ENCODE results near the gene TLL2.

The TLL2 gene

DNA sequence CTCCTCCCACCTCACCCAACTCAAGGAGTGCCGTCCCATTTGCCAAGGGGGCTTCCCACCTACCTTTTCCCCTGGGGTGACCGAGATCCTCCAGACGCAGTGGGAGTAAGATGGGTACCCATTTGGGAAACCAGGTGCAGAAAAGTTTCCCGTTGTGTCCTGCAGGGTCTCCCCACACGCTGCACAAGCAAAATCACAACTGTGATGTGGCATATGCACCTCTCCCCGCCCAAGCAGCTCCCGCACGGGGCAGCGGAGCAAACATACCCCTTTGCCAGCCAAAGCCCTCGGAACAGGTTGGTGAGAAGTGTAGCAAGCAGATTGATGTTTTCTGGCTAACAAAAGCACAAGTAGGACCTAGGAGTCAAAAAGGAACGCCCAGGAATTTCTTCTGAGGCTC, 103.4 kb downstream of the TLL2 start:
- H3K27ac ChIP-seq = no peak overlapping the region
- TF ChIP-seq, protein P1, sequence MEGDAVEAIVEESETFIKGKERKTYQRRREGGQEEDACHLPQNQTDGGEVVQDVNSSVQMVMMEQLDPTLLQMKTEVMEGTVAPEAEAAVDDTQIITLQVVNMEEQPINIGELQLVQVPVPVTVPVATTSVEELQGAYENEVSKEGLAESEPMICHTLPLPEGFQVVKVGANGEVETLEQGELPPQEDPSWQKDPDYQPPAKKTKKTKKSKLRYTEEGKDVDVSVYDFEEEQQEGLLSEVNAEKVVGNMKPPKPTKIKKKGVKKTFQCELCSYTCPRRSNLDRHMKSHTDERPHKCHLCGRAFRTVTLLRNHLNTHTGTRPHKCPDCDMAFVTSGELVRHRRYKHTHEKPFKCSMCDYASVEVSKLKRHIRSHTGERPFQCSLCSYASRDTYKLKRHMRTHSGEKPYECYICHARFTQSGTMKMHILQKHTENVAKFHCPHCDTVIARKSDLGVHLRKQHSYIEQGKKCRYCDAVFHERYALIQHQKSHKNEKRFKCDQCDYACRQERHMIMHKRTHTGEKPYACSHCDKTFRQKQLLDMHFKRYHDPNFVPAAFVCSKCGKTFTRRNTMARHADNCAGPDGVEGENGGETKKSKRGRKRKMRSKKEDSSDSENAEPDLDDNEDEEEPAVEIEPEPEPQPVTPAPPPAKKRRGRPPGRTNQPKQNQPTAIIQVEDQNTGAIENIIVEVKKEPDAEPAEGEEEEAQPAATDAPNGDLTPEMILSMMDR (conservative IDR thresholded peaks at IDR 0.05) = no peak

DNA sequence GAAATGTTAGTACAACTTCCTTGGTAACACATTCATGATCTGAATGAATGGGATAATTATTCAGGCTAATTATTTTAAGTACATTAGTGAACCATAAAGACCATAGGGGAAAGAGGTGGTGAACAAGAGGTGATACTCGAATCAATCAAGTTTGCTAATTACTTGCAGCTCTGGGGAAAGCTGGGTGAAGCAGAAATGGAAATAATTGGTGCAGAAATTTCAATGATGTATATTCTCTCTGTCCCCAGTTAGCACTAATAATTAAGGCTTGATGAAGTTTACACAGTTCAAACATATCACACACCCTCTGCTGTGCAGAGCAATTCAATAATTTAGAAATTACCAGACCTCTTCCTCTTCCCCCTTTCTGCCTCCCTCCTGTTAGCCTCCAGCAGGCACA, 105.5 kb downstream of the TLL2 start:
- H3K27ac ChIP-seq = no peak overlapping the region
- TF ChIP-seq, protein P1 (conservative IDR thresholded peaks at IDR 0.05) = no peak

DNA sequence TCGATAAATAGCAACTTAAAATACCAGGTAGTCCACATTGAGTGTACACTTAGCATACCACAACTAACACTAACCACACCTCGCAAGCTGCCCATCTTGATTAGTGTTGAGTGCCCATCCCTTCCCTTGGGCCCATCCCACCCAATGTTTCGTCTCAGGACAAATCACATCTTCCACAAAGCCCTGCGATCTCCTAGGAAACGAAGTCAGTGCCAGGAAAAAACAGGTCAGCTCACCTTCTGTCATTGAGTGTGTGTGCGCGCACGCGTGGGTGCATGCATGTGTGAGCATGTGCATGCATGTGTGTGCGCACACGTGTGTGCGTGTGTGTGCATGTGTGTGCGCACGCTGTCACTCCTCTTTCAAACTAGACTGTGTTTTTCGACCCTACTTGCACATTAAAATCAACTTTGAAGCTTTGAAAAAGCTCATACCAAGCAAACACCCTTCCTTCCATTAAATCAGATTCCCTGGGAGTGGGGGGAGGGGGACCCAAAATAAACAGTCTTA, 106.1 kb downstream of the TLL2 start:
- no peak overlapping the region for H3K27ac ChIP-seq
- TF ChIP-seq, protein P1 (conservative IDR thresholded peaks at IDR 0.05) = no peak

DNA sequence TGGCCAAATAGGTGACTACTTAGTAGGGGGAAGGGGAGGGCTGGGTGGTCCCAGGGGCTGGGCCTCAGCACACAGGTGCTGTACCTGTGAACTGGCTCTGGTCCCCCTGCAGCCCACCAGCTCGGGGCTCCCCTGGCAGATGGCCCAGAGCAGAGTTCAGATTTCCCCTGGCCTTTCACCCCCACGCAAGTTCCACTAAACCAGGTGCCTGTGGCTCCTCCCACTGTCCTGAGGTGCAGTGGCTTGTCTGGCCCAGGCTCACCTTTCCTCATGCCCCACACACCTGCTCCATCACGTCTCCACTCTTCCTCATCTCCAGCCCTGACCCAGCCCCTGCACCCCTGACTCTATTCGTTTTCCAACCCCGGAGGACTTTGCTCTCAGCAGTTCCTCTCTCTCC, 107.6 kb downstream of the TLL2 start:
- no peak overlapping the region for H3K27ac ChIP-seq
- TF ChIP-seq, protein P1 (conservative IDR thresholded peaks at IDR 0.05) = no peak

DNA sequence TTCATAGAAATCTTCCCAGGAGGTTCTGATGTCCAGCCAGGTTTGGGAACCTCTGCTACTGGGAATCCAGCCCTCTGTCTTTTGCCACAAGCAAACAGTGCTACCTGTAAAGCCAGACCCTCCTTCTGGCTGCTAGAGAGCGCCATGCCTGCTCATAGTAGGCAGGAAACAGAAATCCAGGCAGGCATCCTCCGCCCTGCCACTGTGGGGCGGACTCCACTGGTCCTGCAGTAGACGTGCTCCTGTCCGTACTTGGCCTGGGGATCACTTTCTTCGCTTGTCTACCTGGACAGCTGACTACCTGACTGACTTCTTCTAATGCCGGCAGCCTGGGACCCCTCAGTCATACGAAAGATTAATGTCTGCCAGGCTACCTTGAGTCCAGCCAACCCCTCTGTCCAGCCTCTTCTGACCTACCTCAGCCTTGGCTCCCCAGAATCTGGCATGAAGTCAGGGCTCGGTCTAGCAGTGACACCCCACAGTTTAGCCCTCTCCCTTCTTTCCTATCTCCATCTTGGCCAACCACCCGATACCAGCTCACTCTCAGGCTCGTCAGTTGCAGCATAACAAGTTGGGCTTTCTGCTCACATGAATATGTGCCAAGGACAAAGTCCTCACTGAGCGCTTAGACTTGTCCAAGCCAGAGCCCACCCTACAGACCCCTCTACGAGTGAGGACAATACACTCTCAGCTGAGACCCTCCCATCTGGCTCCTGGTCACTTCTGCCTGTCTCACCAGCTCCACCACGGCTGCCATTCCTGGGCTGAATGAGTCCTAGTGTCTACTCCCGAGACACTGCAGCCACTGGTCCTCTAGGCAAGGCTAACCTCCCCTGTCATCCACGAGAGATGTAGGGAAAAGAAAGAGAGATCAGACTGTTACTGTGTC, 111.1 kb downstream of the TLL2 start:
- H3K27ac ChIP-seq = no peak overlapping the region
- TF ChIP-seq, protein P1 (conservative IDR thresholded peaks at IDR 0.05) = no peak

DNA sequence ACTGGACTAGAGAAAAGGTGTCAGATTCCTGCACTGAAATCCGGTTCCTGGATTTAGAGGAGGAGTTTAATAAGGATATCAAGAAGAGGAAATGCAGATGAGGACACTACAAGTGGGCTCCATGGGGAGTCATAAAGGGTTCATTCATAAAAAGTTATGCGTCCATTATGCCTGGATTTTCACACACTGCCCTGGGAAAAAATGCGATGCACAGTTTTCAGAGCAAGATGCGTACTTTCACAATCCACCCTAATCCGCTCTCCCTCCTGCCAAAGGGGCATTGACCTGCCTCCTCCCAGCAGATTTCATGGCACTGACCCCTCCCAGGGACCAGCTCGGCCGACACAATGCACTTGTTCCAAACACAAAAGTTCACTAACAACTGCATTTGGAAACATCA, 112.7 kb downstream of the TLL2 start:
- H3K27ac ChIP-seq = no peak overlapping the region
- TF ChIP-seq, protein P1 (conservative IDR thresholded peaks at IDR 0.05) = no peak

DNA sequence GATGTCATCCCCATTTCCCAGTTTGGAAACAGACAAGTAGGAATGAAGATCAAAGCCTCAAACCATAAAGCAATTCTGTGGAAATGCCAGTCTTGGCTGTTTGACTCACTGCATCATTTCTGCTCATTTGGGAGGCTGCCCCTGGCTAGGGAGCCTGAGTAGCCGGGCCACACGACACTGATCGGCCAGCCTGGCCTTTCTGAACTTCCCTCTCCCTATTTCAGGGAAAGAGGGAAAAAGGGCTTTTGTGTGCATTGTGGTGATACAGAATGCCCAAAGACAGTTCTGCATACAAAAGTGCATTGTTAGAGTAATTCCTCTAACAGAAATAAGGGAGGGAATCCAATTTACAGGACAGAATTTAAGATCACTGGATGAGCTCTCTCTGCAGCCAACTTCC, 113.3 kb downstream of the TLL2 start:
- H3K27ac ChIP-seq = no peak overlapping the region
- TF ChIP-seq, protein P1 (conservative IDR thresholded peaks at IDR 0.05) = no peak
